Activated CD4-positive, CD25-positive, alpha-beta regulatory T cell treated with anti-CD3 and anti-CD28 coated beads, Interleukin-2, amount 50 U/mL, for 16 hours (primary cell): Measurements from ENCODE around the gene ABHD17A.

Experiments used
- DNase-seq: peaks from one replicate; pipeline ENCODE4 v3.0.0-alpha.2; 2020; ENCODE audit warnings: low read depth, low spot score

ABHD17A gene

DNA sequence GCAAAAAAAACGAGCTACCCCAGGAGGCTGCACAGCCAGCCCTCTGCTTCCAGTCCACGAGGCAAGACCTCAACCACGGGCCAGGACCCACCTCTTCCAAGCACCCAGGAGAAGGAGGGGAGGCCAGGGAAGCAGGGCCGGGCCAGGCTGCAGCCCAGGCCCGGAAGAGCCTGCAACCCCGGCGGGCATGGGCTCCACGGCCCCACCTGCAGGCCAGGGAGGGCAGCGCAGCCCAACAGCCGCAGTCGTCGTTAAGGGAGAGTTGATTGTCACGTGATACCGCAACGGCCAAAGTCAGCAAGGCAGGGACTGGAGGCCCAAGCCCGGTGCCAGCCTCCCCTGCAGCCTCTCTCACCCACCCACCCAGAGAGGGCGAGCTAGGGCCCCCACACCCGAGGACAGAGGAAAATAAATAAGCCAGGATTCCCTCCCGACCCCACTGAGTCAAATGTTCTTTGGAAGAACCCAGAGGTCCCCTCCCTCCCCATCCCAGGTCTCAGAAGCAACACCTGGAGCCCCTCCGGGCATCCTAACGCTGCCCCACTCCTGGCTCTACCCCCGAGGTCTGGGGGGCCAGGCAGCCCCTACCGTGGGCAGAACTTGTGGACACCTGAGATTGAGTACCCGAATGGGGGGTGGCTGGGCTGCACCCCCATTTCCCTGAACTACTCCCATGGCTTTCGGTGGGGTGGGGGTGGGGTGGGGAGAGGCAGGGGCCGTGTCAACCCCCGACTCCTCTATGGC is 31.8 kb downstream of the ABHD17A start:
- DNase-seq = peak; percentile 63

DNA sequence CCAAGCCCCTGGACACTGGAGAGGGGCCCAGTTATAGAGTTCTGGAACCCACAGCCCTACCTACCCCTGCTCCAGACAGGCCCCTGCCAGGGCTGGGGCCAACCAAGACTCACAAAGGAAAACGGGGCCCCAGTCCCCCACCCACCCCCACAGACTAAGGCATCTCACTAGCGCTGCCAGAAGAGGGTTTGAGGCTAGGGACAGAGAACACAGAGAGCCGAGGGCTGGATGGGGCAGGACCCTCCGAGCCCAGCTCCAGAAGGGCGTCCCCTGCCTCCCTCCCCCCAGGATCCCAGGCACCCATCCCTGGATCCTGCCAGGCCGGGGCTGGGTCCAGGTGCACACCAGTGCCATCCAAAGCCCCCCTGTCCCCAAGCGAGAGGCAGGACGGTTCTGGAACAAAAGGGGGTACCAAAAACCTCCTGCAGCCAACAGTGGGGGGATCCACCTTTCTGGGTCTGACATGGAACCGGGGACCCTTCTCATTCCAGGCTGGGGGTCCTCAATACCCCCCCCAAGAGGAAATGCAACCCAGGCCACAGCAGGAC is 32.6 kb downstream of the ABHD17A start:
- no peak for DNase-seq

DNA sequence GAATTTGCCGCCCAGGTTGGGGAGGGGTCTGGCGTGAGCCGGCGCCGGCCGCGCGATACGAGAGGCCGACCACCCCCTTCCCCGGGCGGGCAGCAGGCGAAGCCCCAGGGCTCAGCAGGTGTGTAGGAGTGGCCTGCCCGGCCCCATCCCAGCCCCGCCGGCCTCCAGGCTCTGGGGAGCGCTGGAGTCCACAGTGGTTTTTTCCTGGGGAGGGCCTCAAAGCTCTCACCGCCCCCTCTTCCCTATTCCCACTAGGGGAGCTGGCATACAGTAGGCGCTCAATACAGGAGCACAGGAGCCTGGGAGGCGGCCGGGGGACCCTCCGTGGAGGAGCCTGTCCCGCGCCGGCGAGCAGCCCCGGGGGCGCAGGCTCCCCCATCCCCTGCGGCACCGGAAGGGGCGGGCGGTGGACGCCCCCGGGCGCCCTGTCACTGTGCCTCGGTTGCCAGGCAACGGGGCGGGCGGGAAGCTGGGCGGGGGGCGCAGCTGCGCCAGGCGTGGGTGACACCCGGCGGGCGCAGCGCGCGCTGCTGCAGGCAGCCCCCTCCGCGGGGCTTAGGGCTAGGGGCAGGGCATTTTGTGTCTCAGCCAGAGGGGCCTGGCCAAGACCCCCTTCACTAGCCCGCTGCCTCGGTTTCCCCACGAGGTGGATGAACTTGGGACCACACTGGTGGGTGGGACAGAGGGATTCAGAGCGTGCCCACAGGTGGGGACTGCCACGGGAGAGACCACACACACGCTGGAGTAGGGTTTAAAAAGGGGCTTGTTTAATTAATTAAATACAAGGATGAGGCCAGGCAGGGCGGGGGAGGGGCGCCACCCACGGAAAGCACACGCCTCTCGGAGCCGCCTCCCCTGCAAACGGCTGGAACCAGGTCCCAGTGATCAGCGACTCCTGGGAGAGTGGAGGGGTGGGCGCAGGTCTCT is 33.4 kb downstream of the ABHD17A start:
- no peak for DNase-seq

DNA sequence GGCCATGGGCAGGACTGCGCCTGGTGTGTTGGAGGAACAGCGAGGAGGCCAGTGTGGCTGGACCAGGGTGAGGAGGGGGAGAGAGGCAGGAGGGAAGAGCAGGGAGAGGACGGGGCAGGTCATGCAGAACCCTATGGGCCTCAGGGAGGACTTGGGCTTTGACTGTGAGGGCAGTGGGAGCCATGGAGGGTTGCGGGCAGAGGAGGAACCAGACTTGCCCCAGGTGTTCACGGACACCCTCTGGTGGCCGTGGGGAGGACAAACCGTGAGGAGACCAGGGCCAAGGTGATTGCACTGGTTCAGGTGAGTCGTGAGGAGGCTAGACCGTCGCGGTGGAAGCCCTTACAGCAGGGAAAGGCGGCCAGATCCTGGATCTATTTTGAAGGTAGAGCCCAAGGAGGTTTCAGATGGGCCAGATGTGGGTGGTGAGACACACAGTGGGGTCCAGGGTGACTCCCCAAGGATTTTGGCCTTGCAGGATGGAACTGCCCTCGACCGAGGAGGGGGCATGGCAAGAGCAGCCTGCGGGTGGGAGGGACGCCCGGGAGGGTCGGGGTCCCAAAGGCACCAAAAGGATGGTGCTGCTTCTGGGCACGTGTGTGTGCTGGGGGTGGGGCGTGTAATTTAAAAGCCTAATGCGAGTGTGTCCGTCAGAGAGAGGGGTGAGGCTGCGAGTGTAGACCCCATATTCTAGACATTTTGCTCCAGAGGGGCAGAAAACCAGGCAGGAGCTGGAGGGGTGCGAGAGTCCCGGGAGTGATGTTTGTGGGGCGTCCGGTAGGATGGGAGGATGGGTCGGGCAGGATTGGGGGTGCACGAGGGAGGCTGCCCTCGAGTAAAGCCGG is 34.3 kb downstream of the ABHD17A start:
- no peak for DNase-seq

DNA sequence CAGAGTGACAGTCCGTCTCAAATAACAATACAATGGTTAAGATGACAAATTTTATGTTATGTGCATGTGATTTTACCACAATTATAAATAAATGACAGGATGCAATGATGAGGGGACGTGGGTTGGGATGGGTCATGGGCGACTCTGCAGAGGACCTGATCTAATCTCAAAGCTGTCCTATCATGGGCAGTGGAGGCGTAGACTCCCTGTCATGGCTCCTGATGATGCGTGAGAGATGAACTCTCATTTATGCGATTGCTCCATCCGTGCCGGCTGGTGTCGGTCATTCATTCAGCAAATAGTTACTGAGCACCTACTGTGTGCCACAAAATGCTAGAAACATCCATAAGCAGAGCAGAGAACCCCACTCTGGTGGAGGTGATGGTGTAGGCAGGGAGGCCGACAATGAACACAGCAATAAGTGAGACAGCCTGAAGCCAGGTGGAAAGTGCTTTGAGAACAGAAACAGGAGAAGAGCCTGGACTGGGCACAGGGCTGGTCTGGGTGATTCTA is 35.4 kb downstream of the ABHD17A start:
- DNase-seq = no peak

DNA sequence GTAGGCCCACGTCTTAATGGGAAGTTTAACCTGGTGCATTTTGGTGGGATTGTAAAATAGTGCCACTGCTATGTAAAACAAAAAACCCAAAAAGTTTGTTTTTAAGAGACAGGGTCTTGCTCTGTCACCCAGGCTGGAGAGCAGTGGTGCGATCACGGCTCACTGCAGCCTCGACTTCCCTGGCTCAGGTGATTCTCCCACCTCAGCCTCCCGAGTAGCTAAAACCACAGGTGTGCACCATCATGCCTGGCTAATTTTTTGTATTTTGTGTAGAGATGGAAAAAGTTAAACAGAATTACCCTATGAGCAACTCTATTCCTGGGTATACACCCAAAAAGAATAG is 36.2 kb downstream of the ABHD17A start:
- no peak for DNase-seq

DNA sequence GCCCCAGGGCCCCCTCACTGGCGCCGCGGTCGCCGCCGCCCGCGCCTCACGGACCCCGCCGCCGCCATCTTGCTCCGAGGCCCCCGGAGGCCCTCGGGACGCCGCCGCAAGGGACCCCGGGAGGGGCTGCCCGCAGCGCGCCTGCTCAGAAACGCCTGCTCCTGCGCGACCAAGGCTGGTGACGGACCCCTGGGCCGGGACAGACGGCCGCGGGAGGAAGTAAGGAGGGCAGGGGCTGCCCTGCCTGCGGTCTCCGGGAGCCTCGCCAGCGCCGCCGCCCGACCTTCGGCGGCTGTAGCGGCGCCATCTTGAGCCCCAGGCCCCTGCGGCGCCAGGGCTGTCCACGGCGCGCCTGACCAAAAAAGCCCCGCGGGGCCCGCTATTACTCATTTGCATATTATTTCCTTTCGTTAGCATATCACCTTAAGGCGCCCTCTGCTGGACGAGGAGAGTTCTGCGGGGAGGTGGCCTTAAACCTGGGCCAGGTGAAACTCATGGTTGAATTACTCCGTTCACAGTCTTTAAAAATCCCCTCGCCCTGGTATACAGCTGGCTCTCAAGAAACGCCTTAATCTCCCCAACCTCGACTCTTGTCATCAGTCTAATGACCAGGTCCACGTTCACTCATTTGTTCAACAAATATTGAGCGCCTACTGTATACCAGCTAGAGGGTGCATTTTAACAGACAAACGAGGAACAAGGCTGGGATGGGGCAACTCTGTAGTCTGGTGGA is 36.7 kb downstream of the ABHD17A start, which contains the start of gene REXO1:
Gene REXO1 (minus strand): TSS at position 85 of the 733 bp plus-strand sequence. CDS start 125 bp downstream, outside the sequence.
- DNase-seq = peak; percentile 99

DNA sequence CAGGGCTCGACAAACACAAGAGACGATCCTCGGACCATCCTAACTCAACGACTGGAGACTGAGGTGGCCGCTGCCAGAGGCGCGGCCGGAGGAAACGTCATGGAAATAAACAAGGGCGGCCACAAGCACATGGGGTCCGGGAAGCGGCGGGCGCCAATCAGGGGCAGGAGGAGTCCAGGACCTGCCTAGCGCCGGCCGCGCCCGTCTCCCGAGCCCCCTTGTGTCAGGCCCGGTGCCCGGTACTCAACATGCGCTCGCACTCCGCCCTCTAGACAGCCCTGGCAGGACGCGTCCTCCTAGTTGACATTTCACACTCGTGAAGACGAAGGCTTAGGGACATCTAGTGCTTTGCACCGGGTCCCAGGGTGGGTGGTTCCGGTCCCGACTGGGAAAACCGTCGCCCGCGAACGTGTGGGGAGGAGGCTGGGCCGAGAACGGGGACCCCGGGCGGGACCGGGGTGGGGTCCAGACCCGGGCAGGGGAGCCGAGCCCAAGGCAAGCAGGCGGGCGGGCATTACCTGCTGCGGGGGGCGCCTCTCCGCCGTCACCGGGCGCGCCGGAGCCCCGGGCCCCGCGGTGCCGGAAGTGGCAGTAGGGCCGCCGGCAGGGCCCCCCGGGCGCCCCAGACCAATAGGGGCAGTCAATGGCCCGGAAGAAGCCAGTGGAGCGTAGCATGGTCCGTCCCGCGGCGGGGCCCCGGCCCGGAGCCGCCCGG is 37.5 kb downstream of the ABHD17A start:
- no peak for DNase-seq

DNA sequence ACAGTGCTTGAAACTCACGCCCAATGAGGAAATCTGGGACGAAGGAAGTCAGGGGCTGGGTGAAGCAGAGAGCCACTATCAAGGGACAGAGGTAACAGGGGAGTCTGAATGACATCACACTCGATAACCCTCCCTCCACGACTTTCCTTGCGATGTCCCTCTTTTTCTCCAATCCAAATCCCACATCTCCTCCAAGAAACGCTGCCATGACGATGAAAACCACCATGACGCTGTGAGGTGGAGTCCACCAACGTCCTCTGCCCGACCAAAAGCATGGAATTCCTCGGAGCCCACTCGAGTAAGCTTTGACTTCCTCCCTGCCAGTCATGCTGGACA is 38.0 kb downstream of the ABHD17A start:
- no peak for DNase-seq

DNA sequence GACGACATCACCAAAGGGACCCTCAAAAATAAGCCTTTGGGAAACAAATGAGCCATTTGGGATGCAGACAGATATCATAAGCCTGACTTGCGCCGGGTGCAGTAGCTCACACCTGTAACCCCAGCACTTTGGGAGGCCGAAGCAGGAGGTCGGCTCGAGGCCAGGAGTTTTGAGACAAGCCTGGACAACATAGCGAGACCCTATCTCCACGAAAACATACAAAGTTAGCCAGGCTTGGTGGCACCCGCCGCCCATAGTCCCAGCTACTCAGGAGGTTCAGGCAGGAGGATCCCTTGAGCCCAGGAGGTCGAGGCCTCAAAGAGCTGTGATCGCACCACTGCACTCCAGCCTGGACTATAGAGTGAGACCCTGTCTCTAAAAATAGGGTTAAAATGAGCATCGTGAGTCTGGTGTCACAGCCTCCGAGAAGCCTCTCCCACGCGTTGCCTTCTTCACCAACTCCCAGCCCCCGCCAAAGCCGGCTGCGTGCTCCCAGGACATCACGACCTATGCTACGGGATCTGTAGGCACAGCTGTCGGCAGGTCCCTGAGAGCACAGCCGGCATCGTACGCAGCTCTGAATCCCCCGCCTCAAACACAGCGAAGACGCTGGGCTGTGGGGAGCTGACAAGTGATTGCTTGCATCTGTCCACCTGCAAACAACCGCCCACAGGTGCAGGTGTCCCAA is 38.6 kb downstream of the ABHD17A start:
- no peak for DNase-seq

DNA sequence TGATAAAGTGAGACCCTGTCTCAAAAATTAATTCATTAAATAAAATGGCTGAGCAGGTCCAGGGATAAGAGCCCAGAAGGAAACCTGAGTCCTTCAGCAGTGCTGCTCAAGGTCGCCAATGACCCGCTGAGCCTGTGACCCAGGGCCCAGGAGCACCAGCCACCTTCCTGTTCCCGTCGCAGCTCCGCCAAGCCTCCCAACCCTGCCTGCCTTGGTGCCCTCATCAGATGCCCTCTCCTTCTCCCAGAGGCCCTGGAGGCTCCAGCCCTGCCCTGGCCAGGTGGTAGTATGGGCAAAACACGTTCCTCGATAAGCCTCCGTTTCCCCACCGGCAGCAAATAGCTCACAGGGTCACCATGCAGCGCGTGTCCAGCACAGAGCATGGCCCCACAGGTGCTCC is 39.7 kb downstream of the ABHD17A start:
- no peak for DNase-seq

DNA sequence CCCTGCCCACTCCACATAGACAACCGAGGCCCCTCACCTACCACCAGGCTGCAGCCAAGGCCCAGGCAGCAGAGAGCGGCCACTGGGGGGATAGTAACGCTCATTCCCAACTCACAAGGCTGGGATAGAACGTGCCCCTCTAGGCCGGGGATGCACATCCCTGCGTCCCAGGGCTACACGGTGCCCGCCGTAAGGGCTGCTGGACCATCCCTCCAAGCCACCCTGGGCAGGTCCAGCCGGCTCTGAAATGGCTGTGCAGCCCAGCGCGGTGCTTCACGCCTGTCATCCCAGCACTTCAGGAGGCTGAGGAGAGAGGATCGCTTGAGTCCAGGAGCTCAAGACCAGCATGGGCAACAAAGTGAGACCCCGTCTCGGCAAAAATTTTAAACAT is 40.2 kb downstream of the ABHD17A start:
- no peak for DNase-seq

DNA sequence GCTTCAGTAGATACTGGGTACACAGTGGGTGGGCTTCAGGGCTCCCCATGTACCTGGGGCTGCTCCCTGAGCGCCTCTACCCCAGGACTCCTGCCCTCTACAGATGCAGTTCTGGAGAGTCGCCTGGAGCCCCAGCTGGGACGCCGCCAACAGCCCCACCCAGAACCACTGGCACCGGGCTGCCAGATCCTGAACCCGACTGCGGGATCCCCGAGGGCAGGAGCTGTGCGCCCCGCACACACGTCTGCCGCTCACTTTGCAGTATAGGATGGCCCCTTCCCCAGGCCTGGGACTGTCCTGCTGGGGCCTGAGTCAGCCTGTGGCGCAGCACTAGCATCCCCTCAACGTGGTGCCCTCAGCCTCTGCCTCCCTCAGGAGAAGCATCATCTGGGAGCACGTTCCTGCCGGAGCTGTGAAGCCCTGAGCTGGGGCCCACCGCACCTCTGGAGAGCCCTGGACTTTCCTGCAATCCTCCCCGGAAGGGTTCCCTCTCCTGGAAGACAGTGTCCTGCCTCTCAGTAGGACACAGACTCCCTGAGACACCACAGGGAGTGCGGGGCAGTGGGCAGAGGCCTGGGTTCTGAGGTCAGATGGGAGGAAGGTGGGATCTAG is 40.7 kb downstream of the ABHD17A start:
- DNase-seq = no peak

DNA sequence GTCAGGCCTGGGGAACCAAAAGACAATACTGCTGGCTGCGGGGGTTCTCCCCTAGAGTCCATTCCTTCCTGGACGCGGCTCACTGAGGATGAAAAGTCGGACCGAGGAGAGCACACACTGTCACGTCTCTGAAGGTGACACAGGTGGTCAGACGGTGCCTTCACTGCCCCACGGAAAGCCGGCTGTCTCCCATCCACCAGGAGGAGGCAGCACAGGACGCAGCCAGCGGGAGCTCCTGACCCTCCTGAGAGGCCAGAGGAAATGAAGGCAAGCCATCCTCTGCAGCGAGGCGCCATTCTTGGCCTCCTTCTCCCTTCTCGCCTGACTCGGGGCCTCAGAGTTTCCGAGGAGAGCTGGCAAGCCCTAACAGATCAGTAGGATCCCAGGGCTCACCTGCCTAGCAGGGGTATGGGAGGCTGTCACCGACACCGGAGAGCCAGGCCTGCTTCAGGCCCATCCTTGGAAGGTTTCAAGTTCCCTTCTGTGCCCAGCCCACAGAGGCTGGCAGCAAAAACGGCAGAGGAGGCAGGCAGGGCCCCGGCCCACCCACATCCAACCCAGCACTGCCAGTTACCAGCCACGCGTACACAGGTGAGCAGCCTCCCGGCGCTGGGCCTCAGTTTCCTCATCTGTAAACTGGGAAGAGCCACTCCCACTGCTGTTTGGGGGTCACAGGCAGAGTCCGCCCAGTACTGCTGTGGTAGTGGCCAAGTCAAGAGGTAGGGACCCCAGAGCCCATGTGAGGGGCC is 41.5 kb downstream of the ABHD17A start:
- DNase-seq = no peak

DNA sequence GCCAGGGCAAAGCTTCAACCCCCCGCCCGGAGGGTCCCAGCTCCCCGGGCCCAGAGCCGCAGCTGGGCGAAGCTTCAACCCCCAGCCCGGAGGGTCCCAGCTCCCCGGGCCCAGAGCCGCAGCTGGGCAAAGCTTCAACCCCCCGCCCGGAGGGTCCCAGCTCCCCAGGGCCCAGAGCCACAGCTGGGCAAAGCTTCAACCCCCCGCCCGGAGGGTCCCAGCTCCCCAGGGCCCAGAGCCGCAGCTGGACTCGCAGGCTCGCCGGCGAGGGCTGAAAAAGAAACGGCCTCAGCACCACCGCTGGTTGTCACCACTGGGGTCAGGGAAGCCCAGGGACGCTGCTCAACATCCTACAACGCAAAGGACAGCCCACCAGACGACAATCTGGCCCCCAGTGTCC is 42.2 kb downstream of the ABHD17A start:
- no peak for DNase-seq

DNA sequence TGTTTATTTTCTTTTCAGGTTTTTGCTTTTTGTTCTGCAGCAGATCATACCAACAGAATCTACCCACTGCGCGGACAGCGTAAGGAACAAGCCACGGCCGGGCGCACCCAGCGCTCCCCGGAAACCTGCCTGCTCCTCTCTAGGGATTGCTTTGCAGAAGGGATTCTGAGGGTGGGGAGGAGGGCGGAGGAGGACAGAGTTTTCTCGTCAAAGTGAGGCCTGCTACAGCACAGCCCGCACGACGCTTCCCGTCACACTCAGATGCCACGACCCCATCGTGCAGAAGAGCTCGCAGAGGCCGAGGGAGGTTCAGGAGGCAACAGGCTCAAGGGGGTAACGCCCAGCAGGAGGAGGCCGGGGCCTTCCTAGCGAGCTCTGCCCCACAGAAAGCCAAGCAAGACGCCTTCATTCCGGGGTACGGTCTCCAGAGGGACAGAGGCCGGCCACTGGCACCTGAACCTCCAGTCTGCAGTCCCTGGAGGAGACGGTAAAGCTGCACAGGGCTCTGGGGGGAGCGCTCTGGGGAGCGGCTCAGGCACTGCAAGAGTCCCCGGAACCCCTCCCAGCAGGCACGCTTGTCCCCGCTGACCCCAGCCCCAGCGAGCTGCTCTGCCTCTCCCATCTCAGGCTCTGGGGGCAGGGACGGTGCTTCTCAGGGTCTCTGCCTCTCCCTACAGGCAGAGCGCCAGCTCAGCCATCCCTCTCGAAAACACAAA is 43.9 kb downstream of the ABHD17A start:
- DNase-seq = no peak

DNA sequence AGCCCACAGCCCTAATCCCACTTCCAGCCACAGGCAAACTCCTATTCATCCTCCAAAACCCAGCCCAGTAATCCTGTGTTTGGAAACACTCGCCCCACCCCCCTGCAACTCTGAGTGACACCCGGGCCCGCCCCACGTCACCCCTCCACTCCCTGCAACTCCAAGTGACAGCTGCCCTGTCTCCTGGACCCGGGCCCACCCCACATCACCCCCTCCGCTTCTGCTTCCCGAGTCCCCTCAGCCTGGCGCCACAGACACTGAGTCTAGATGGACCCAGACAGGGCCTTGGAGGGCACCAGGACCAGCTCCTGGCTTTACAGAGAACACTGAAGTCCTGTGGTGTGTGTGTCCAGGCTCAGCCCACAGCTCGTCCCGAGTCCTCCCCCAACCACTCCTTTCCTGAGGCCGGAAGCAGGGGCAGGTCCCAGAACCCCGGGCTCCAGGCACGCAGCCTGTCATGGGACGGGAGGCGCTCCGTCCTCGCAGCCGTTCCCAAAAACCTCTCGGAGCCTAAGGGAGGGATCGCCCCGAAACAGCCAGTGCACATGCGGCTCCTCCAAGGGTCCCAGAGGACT is 44.7 kb downstream of the ABHD17A start:
- DNase-seq = no peak
